Measurements from ENCODE around the gene PRDM16. TPM values are rescaled to one million over a fixed set of nuclear protein-coding genes. Genes with fewer than 3 reads are reported as not detected.

PRDM16 gene
- total and polyA plus RNA-seq, 2 of the 4 experiments (the other 2 are of a cell fraction): 0.02 TPM; not detected in 1

- H2AFZ ChIP-seq (replicated peaks; ENCODE audit: low read length, poor library complexity): no peak overlapping the region
- no peak overlapping the region for H3K23ac ChIP-seq (ENCODE audit: low read depth, low read length)
- H3K9me3 ChIP-seq (ENCODE audit: control insufficient read depth, insufficient read depth, low read length): peaks cover 8% of the 10 kb centered on the region
- H4K8ac ChIP-seq (ENCODE audit: low read depth in 2 of 2, low read length in 2 of 2): no peak overlapping the region
- H4K5ac ChIP-seq (ENCODE audit: low read depth, low read length): no peak overlapping the region
- H3K56ac ChIP-seq (ENCODE audit: extremely low read depth, insufficient read depth, low read length): no peak overlapping the region
- intact Hi-C loops (cut with micrococcal nuclease) (no loop called here), dilution Hi-C loops (cut with HindIII; ENCODE audit: low sequenced_read_pairs, unreplicated experiment) (no loop called here), in situ Hi-C loops (cut with MboI; ENCODE audit: low sequenced_read_pairs) (no loop called here)
- H3K4me3 ChIP-seq (ENCODE audit: insufficient read depth, low read depth, low read length): no peak overlapping the region
- no peak overlapping the region for H2BK120ac ChIP-seq (ENCODE audit: low read depth, low read length)
- H3K27ac ChIP-seq (ENCODE audit: insufficient read depth, low read length): no peak overlapping the region
- no peak overlapping the region for H3K18ac ChIP-seq (ENCODE audit: low read depth, low read length)
- H3K9ac ChIP-seq (ENCODE audit: low read depth, low read length): no peak overlapping the region
- H2BK20ac ChIP-seq (ENCODE audit: low read depth, low read length): no peak overlapping the region
- DNase-seq (no peak), ATAC-seq (ENCODE audit: low read depth) (no peak)
- no peak overlapping the region for H2AK9ac ChIP-seq (replicated peaks; ENCODE audit: low read depth, low read length, poor library complexity)
- WGBS, 2 experiments (ENCODE audit: extremely low coverage in 2 of 2, insufficient read length in 1 of 2): 56% methylated on average over 4 of the region's 21 CpGs; no CpG with 5 or more reads in 1 of the 2 experiments
- no peak overlapping the region for H3K14ac ChIP-seq (replicated peaks; ENCODE audit: low read depth, low read length)
- H4K91ac ChIP-seq (ENCODE audit: insufficient read depth, low read depth, low read length): no peak overlapping the region
- H2BK15ac ChIP-seq (ENCODE audit: low read depth, low read length): no peak overlapping the region
- ChIA-PET CTCF (no interaction called here), POLR2A (ENCODE audit: unreplicated experiment) (no interaction called here)
- no peaks in the 10 kb centered on the region for H3K79me1 ChIP-seq (ENCODE audit: low read depth in 1 of 2, low read length in 2 of 2)
- H4K20me1 ChIP-seq (ENCODE audit: insufficient read depth, low read length): no peaks in the 10 kb centered on the region
- no peak overlapping the region for H3K4ac ChIP-seq (ENCODE audit: low read depth, low read length)
- H3K4me2 ChIP-seq (ENCODE audit: low read depth, low read length): no peak overlapping the region
- no peaks in the 10 kb centered on the region for H3K27me3 ChIP-seq (ENCODE audit: control insufficient read depth, insufficient read depth, low read length)
- no peak overlapping the region for H2AK5ac ChIP-seq (ENCODE audit: low read depth, low read length)
- no peaks in the 10 kb centered on the region for H3K9me1 ChIP-seq (ENCODE audit: insufficient read depth, low read length)
- H2BK5ac ChIP-seq (ENCODE audit: low read depth, low read length, poor library complexity, severe bottlenecking): no peak overlapping the region
- no peaks in the 10 kb centered on the region for H3K36me3 ChIP-seq (ENCODE audit: control insufficient read depth, insufficient read depth, low read length)
- H3K4me1 ChIP-seq (ENCODE audit: control insufficient read depth, insufficient read depth, low read length): no peaks in the 10 kb centered on the region
- TF ChIP-seq BHLHE40 (IDR thresholded peaks at IDR 0.05; ENCODE audit: low read depth, low read length) (no peak), RAD21 (IDR thresholded peaks at IDR 0.05; ENCODE audit: low read length) (no peak), POLR2A (IDR thresholded peaks at IDR 0.05; ENCODE audit: low read depth, low read length) (no peak), CTCF (conservative IDR thresholded peaks at IDR 0.05; ENCODE audit: low read depth, low read length) (no peak), NFE2L2 (IDR thresholded peaks at IDR 0.05; ENCODE audit: low read depth, low read length) (no peak), RFX5 (IDR thresholded peaks at IDR 0.05; ENCODE audit: low read depth, low read length) (no peak), RCOR1 (IDR thresholded peaks at IDR 0.05; ENCODE audit: insufficient replicate concordance, low read length) (no peak)
- TF ChIP-seq, protein P1, sequence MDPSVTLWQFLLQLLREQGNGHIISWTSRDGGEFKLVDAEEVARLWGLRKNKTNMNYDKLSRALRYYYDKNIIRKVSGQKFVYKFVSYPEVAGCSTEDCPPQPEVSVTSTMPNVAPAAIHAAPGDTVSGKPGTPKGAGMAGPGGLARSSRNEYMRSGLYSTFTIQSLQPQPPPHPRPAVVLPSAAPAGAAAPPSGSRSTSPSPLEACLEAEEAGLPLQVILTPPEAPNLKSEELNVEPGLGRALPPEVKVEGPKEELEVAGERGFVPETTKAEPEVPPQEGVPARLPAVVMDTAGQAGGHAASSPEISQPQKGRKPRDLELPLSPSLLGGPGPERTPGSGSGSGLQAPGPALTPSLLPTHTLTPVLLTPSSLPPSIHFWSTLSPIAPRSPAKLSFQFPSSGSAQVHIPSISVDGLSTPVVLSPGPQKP (IDR thresholded peaks at IDR 0.05; ENCODE audit: borderline replicate concordance, low read depth, low read length): no peak
- TF ChIP-seq, protein P2, sequence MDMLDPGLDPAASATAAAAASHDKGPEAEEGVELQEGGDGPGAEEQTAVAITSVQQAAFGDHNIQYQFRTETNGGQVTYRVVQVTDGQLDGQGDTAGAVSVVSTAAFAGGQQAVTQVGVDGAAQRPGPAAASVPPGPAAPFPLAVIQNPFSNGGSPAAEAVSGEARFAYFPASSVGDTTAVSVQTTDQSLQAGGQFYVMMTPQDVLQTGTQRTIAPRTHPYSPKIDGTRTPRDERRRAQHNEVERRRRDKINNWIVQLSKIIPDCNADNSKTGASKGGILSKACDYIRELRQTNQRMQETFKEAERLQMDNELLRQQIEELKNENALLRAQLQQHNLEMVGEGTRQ (IDR thresholded peaks at IDR 0.05; ENCODE audit: low read depth, low read length): no peak
- BruUV-seq (replicated peaks): no TSS peak
Observed at GRCh38 chr1:3261007-3261968, 192.3 kb downstream of the PRDM16 start.
